Neuron (in vitro differentiated cells): ENCODE data around the gene TRIM42.

Source experiments
- H2AFZ ChIP-seq: one replicate; pipeline ENCODE4 v1.6.1; 2013; ENCODE audit warnings: low read depth, mild to moderate bottlenecking, inconsistent platforms, low read length, moderate library complexity
- H3K27me3 ChIP-seq: one replicate; pipeline ENCODE4 v1.6.1; 2013; ENCODE audit warnings: low read length; ENCODE audit not compliant: insufficient read depth
- H3K36me3 ChIP-seq: one replicate; pipeline ENCODE4 v1.6.1; 2013; ENCODE audit warnings: low read length; ENCODE audit not compliant: insufficient read depth
- H3K4me1 ChIP-seq: one replicate; pipeline ENCODE4 v1.6.1; 2013; ENCODE audit warnings: low read length; ENCODE audit not compliant: insufficient read depth
- H3K4me3 ChIP-seq: 2 replicates; pipeline ENCODE4 v1.5.1; 2013; ENCODE audit warnings: mild to moderate bottlenecking, low read length, moderate library complexity
- H3K9me3 ChIP-seq: one replicate; pipeline ENCODE4 v1.6.1; 2013; ENCODE audit warnings: low read length

The TRIM42 gene

DNA sequence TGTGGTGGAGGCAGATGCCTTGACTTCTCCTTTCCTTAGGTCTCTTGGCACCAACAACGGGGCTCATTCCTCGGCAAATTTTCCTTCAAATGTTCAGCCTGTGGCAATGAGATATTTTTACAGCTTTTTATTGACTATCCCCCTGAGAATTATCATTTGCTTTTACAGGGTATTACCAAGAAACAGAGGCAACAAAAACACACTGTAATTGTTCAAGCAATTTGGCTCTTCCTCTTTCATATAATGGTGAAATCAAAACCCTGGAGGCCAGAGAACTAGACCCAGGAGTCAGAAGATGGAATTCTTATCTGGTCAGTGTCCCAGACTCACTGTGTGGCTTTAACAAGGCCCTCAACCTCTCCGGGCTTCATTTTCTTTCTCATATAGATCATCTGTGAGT is 40.1 kb downstream of the TRIM42 start:
- Histone ChIP-seq H3K9me3 (no peaks in the 10 kb centered on the region), H3K27me3 (no peaks in the 10 kb centered on the region), H2AFZ (no peak overlapping the region), H3K4me3 (no peak overlapping the region), H3K4me1 (no peaks in the 10 kb centered on the region), H3K36me3 (no peaks in the 10 kb centered on the region)

DNA sequence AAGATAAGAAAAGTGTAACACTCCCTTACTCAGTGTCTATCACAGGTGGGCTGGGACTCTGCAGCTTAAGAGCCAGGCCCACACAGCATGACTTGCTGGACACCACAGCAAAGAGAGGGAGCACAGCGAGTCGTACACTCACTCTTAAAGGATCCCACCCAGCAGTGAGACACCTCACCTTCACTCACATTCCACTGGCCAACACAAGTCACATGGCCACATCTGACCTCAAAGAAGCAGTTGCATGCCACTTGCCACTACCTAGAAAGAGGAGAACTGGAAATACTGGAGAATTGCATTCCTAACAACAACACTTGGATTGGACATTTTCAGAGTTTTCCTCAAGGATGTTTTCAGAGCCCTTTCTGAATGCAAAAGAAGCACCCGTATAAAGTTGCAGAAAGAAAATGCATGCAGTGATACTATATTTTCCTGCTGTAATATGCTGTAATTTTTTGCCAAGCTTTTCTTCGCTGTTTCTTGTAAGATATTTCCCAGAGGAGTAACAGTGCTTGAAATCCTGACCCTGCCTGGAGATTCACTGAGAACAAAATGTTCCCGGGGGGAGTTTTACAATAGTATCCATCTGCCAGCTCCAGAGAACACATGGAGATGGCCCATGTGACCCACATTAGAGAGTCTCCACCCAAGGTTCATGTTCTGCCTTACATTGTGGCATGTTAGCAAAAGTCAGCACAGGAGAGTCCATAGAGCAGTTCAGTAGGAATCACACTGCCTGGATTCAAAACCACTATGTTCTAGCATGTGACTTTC is 42.2 kb downstream of the TRIM42 start:
- Histone ChIP-seq H3K4me3 (no peak overlapping the region), H3K9me3 (no peaks in the 10 kb centered on the region), H3K4me1 (no peaks in the 10 kb centered on the region), H3K36me3 (no peaks in the 10 kb centered on the region), H3K27me3 (no peaks in the 10 kb centered on the region), H2AFZ (no peak overlapping the region)

DNA sequence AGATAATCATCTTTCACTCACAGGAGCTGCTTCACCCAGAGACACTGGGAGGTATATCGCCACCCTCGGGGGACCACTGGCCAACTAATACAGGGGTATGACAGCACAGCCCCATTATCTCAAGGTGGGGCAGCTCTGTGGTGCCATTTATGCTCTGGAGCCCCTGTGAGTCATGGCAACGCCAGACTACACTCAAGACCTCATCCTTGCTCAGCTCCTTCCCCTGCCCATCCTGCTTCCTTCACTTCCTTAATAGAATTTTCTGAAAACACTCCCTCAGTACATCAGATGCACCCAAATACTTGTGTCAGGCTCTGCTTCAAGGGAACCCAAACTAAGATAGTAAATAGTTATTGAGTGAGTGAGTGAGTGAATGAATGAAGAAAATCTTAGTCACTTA is 45.7 kb downstream of the TRIM42 start:
- Histone ChIP-seq H3K4me3 (no peak overlapping the region), H2AFZ (no peak overlapping the region), H3K9me3 (no peaks in the 10 kb centered on the region), H3K4me1 (no peaks in the 10 kb centered on the region), H3K27me3 (no peaks in the 10 kb centered on the region), H3K36me3 (no peaks in the 10 kb centered on the region)

DNA sequence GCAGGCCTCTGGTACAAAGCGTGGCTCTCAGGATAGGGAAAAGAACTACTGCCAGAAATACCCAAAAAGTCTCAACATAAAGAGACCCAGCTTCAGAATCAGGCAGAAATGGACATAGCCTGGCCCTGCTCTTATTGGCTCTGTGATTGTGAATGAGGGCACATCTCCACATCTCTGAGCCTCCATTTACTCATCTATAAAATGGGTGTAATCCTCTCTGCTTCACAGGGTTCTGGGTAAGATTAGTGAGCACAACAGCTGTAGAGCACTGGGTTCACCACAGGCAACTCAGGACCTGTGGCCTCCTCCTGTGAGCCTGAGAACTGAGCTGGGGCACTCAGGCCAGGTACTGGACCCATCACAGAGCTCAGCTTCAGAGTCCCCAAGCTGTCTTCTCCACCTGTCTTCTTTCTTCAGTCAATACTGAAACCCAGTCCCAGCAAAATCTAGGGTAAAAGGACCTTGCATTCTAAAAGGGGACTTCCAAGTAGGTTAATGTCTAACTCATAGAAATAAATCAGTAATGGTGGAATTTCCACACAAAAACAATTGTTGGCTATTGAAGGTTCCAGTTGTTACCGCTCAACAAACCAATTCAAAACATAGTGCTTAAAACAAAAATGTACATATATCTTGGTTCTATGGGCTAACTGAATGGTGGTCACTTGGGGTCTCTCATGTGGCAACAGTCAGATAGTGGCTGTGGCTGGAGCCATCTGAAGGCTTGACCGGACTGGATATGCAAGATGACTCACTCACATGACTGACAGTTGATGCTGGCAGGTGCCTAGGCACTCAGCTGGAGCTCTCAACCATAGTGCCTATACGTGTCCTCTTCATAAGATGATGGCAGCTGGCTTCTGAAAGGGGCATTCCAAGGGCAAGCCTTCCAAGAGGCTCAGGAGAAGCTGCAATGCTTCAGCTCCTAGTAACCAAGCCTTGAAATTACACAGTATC is 47.3 kb downstream of the TRIM42 start:
- H2AFZ ChIP-seq: no peak overlapping the region
- H3K9me3 ChIP-seq: no peaks in the 10 kb centered on the region
- no peaks in the 10 kb centered on the region for H3K36me3 ChIP-seq

DNA sequence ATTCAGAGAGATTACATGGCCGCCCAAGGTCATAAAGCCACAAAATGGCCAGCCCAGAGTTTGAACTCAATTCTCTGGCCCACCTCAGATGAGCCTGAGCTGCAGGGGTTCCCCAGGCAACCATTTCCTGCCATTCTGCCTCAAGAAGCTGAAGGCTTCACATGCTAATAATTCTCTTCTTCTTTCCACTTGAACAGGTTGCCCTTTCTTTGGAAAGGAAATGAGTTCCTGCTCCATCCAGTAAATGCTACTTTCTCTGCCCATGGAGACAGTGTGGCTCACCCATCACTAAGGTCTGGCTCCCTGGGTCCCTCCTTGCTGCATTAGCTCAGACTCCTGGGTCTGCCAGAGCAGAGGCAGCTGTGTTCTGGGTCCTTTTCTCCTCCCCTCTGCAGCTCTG is 48.2 kb downstream of the TRIM42 start:
- Histone ChIP-seq H3K36me3 (no peaks in the 10 kb centered on the region), H3K4me1 (no peaks in the 10 kb centered on the region), H3K27me3 (no peaks in the 10 kb centered on the region), H3K4me3 (no peak overlapping the region), H3K9me3 (no peaks in the 10 kb centered on the region), H2AFZ (no peak overlapping the region)

More for the DNA sequence above, 47.3 kb downstream of the TRIM42 start:
- Histone ChIP-seq H3K27me3 (no peaks in the 10 kb centered on the region), H3K4me3 (no peak overlapping the region), H3K4me1 (no peaks in the 10 kb centered on the region)

DNA sequence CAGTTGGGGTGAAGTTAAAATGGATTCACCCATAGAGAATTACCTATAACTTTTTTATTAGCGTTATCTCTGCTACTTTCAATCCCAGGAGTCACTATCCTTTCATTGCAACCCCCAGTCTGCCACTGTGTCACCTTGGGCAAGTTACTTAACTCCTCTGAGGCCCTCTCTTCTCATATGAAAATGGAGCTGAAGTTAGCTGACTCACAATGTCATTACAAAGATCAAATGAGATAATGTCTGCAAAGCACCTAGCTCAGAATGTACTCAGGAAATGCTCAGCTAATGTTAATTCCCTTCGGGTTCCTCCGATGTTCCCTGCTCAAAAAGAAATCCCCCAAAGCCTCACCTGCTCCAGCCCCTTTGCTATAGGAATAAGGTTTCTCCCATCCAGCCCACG is 50.0 kb downstream of the TRIM42 start:
- Histone ChIP-seq H3K36me3 (no peaks in the 10 kb centered on the region), H3K4me3 (no peak overlapping the region), H3K9me3 (no peaks in the 10 kb centered on the region), H3K27me3 (peaks cover 6% of the 10 kb centered on the region), H3K4me1 (no peaks in the 10 kb centered on the region), H2AFZ (no peak overlapping the region)

DNA sequence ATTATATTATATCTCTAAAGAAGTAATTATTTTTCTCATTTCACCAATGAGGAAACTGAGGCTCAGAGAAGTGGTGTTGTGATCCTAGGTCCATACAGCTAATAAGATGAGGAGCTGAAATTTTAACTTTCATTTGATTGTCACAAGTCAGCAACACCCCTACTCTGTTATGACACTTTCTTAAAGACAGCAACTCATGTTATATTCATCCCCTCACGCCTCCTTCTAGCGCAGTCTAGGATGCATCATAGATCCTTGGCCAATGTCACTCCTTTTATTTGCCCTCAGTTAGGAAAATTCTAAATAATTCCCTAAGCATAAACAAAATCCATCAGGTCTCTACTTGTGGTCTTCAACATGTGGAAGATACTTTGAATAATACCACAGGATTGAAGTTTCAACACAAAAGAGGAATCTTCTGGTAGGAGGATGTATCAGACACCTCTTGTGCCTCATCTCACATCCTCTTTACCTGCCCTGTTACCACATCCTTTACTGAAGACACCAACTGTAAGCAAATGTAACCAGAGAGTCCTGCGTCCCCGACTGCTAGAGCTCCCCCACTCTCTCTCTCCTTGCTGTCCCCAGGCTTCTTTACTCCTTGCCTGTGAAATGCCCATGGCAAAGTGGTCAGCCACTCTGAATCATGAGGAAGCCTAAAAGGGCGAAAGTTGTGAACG is 53.7 kb downstream of the TRIM42 start:
- Histone ChIP-seq H3K9me3 (no peaks in the 10 kb centered on the region), H3K4me1 (no peaks in the 10 kb centered on the region), H2AFZ (no peak overlapping the region), H3K4me3 (no peak overlapping the region), H3K36me3 (no peaks in the 10 kb centered on the region), H3K27me3 (peaks cover 6% of the 10 kb centered on the region)

DNA sequence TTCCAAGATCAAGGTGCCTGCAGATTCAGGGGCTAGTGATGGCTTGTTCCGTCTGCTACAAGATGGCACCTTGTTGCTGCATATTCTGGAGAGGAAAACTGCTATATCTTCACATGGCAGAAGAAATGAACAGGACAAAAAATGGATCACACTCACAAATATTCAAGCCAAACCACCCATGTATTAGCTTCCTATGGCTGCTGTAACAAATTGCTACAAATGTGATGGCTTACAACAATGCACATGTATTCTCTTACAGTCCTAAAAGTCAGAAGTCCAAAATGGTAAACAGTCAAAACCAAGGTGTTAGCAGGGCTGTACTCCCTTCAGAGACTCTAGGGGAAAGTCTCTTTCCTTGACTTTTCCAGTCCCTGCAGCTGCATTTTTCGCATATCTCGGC is 55.8 kb downstream of the TRIM42 start:
- Histone ChIP-seq H3K4me1 (no peaks in the 10 kb centered on the region), H3K36me3 (no peaks in the 10 kb centered on the region), H3K27me3 (peaks cover 6% of the 10 kb centered on the region), H3K4me3 (no peak overlapping the region), H3K9me3 (no peaks in the 10 kb centered on the region), H2AFZ (no peak overlapping the region)

DNA sequence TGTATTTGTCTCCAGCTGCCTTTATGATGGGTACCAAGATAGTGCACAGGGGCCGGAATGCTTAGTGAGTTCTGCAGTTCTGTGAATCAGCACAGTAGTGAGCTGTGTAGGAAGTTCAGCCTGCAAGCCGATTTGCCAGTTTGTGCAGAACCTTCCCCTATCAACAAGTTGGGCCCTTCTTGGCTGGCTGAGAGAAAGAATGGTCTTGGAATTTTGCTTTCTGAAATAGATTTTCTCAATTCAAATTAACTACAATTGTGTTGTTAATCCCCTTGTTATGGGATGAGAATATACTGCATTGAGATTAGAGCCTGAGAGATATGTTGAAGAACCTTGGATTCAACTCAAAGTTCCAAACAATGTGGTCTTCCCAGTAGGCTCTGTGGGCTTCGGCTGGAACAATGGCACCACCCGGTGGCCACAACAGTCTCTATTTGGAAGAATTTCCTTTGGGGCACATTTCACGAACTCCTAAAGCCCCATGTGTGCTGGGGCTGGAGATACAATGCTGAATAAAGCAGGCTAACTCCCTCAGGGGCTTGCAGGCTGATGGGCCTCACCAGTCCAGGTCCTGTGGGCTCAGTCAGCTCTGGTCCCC is 59.1 kb downstream of the TRIM42 start:
- H3K4me1 ChIP-seq: no peaks in the 10 kb centered on the region
- H3K27me3 ChIP-seq: peaks cover 6% of the 10 kb centered on the region
- no peak overlapping the region for H3K4me3 ChIP-seq
- H2AFZ ChIP-seq: no peak overlapping the region
- no peaks in the 10 kb centered on the region for H3K9me3 ChIP-seq
- no peaks in the 10 kb centered on the region for H3K36me3 ChIP-seq

DNA sequence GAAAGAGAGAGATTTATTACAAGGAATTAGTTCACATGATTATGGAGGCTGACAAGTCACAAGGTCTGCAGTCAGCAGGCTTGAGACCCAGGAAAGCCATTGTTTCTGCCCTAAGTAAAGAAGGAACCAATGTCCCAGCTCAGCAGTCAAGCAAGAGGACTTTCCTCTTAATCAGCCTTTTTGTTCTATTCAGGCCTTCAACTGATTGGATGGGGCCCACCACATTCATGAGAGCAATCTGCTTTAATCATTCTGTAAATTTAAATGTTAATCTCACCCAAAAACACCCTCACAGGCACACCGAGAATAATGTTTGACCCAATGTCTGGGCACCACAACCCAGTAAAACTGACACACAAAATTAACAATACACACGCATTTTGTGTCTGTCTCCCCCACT is 64.3 kb downstream of the TRIM42 start:
- no peak overlapping the region for H2AFZ ChIP-seq
- H3K4me1 ChIP-seq: no peaks in the 10 kb centered on the region
- H3K27me3 ChIP-seq: no peaks in the 10 kb centered on the region
- no peak overlapping the region for H3K4me3 ChIP-seq
- H3K36me3 ChIP-seq: no peaks in the 10 kb centered on the region
- no peaks in the 10 kb centered on the region for H3K9me3 ChIP-seq

DNA sequence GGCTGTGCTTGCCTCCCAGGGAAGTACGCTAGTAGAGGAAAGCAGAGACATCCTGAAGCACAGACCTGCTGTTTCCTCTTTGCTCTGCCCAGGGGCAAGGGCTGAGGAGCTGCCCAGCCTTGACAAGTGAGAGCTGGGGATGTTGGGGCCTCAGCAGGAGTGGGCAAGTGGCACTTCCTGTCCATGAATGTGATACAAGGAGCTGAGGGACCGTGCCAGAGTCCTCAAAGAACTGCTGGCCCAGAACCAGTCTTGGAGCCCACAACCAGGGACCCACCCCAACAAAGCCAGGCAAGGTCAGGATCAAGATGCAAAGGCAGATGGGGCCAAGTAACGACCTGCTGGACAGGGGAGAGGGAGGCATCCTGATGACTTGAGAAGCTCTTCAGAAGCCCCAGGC is 70.3 kb downstream of the TRIM42 start:
- no peaks in the 10 kb centered on the region for H3K4me1 ChIP-seq
- no peak overlapping the region for H3K4me3 ChIP-seq
- H3K9me3 ChIP-seq: no peaks in the 10 kb centered on the region
- no peaks in the 10 kb centered on the region for H3K27me3 ChIP-seq
- H3K36me3 ChIP-seq: no peaks in the 10 kb centered on the region
- H2AFZ ChIP-seq: no peak overlapping the region

DNA sequence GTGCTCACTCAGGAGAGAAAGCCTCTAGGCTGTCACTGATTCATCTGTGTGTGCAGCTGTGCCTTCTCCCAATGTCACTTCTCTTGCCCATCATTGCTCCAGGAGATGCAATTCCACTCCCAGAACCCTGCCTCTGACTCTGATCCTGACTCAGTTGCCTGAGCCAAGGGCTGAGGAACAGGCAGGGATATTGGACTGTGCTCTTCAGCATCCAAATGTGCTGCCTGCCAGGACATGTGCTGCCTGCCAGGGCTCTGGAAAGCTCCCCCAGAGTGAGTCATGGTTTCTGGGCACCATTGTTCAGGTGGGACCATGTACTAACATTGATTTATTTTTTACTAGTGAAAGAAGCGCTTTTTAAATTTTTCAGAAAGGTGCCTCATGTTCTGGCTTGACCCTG is 71.0 kb downstream of the TRIM42 start:
- Histone ChIP-seq H3K9me3 (no peaks in the 10 kb centered on the region), H3K4me3 (no peak overlapping the region), H3K36me3 (no peaks in the 10 kb centered on the region), H2AFZ (no peak overlapping the region), H3K4me1 (no peaks in the 10 kb centered on the region), H3K27me3 (no peaks in the 10 kb centered on the region)
